ENCODE results near the gene MAPRE3. TPM values are rescaled to one million over a fixed set of nuclear protein-coding genes. Genes with fewer than 3 reads are reported as not detected.

MAPRE3 gene
- total RNA-seq, 1 donor from 2014 or later: 57.4 TPM

DNA sequence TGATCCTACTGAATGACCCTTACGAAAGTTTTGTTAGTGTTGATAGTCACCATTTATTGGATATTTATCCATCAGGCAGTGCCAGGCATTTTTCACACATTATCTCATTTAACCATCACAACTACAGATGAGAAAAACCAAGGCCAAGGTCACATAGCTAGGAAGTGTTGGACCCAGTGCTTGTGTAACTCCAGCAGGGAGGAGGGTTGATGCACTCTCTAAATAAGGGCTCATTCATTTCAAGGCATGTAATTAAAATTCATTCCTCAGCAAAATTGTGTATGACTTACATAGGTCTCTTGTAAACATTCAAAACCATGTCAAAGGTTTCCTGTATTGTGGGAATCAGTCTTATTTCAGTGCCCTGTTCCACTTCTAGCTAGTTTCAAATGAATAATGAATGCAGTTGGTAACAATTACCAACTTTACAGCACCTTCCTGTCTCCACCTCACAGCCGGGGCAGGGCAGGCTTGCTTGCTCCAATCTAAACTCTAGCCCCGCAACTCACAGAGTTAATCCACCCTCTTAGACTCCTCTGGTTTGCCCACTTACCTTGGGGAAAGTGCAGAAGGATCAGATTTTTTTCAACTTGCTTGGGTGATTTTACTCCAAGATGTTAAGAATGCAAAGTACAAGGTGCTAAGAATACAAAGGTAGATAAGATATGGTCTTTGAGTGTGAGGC is 5.8 kb upstream of the MAPRE3 start:
- Histone ChIP-seq H3K9me3 (replicated peaks) (no peaks in the 10 kb centered on the region), H3K27ac (replicated peaks) (no peak overlapping the region), H3K36me3 (no peaks in the 10 kb centered on the region), H3K4me1 (peaks cover 8% of the 10 kb centered on the region), H3K4me3 (no peak overlapping the region), H3K27me3 (ENCODE audit: low read depth) (peaks cover 32% of the 10 kb centered on the region)
- intact Hi-C loops (cut with micrococcal nuclease): loop anchor here (5.0 to 10.0 kb wide), 2 partner anchors 53 to 120 kb away; partner anchors contain the start of gene KHK
- TF ChIP-seq, protein P1, sequence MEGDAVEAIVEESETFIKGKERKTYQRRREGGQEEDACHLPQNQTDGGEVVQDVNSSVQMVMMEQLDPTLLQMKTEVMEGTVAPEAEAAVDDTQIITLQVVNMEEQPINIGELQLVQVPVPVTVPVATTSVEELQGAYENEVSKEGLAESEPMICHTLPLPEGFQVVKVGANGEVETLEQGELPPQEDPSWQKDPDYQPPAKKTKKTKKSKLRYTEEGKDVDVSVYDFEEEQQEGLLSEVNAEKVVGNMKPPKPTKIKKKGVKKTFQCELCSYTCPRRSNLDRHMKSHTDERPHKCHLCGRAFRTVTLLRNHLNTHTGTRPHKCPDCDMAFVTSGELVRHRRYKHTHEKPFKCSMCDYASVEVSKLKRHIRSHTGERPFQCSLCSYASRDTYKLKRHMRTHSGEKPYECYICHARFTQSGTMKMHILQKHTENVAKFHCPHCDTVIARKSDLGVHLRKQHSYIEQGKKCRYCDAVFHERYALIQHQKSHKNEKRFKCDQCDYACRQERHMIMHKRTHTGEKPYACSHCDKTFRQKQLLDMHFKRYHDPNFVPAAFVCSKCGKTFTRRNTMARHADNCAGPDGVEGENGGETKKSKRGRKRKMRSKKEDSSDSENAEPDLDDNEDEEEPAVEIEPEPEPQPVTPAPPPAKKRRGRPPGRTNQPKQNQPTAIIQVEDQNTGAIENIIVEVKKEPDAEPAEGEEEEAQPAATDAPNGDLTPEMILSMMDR (IDR thresholded peaks at IDR 0.05; ENCODE audit: borderline replicate concordance): no peak
- no peak for DNase-seq

DNA sequence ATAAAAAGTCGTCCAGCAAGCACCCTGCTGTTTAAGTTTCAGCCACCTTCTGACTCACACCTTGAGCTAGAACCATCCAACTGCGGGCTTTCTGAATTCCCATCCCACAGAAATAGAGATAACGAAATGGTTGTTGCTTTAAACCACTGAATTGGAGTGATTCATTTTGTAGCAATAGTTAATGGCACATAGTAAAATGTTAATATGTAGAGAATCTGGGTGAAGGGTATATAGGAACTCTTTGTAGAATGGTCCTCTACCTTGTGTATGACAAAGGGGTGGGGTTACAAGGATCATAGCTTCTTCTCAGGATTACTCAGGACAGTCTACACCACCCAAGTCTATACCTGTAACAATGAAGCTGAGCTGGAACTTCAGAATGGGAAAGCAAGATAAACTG is 2.4 kb upstream of the MAPRE3 start:
- Histone ChIP-seq H3K4me1 (peaks cover 35% of the 10 kb centered on the region), H3K36me3 (no peaks in the 10 kb centered on the region), H3K27me3 (ENCODE audit: low read depth) (peaks cover 10% of the 10 kb centered on the region), H3K4me3 (no peak overlapping the region), H3K27ac (replicated peaks) (no peak overlapping the region), H3K9me3 (replicated peaks) (no peaks in the 10 kb centered on the region)
- intact Hi-C loops (cut with micrococcal nuclease): loop anchor here (10.0 kb wide), 1 partner anchor 117 kb away; the partner anchor contains the start of gene KHK
- TF ChIP-seq, protein P1 (IDR thresholded peaks at IDR 0.05; ENCODE audit: borderline replicate concordance): no peak
- DNase-seq: no peak

DNA sequence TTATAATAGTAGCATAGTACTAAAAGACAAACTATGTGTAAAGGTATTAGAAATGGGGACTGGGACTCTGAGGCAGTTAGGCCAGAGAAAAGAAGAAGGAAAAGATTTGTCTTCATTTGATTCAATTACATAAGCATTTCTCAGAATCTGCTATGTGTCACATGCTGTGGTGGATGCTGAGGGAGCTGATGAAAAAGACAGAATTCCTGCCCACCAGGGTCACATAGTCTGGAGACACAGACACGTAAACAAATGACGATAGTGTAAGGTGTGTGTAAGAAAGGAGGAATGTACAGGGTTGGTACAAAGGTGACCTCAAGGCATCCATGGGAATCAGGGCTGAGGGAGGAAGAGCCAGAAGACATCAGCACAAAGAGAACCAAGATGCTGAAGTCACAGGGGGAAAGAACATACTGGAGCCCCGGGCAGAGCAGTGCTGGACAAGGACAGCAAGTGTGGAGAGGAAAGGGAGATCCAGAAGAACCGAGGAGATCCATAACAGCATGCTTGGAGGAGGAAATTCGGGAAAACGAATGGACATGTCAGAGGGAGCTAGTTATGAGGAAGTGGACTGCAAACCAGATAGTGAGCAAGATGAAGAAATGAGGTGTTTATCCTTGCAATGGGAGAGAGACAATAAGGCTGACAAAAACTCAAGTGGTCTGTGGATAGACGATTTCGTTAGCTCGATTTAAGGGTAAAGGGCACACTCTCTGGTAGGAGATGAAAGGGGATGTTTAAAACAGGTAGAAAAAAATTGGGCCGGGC is 1.2 kb upstream of the MAPRE3 start:
- Histone ChIP-seq H3K9me3 (replicated peaks) (no peaks in the 10 kb centered on the region), H3K36me3 (no peaks in the 10 kb centered on the region), H3K27me3 (ENCODE audit: low read depth) (peaks cover 9% of the 10 kb centered on the region), H3K27ac (replicated peaks) (no peak overlapping the region), H3K4me3 (no peak overlapping the region), H3K4me1 (peaks cover 38% of the 10 kb centered on the region)
- TF ChIP-seq, protein P1 (IDR thresholded peaks at IDR 0.05; ENCODE audit: borderline replicate concordance): no peak
- intact Hi-C loops (cut with micrococcal nuclease): loop anchor here (10.0 kb wide), 1 partner anchor 116 kb away; the partner anchor contains the start of gene KHK
- no peak for DNase-seq

DNA sequence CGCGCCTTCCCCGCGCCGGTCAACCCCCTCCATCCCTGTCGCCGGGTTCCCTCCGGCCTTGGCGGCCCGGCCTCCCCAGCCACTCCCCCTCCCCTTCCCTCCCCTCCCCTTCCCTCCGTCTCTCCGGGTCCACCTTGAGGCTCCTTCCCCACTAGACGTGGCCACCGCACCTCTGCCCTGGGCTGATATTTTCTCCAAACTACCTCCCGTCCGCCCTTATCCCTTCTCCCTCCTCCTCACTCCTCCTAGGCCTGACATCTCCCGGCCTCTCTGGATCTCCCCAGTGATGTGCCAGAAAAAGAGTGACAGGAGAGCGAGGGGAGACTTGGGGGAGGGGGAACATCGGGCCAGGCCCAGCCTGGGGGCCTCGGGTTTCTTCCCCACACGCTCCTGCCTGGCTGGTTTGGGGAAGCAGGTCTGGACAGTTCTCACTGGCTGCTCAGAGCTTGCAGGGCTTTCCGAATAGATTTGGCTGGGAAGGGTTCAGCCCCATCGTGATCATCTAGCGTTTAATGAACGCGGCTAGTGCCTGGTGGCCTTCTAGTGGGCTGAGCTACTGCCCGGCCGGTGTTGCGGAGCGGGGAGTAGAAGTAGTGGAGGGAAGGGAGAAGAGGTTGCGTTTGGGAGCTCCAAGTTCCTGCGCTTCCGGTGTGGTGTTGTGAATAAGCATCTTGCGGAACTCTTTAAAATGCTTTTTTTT is 641 bp downstream of the MAPRE3 start:
- H3K9me3 ChIP-seq (replicated peaks): no peaks in the 10 kb centered on the region
- no peak for DNase-seq
- H3K27ac ChIP-seq (replicated peaks): peak overlapping the region; percentile 84
- H3K27me3 ChIP-seq (ENCODE audit: low read depth): peaks cover 3% of the 10 kb centered on the region
- TF ChIP-seq, protein P1 (IDR thresholded peaks at IDR 0.05; ENCODE audit: borderline replicate concordance): no peak
- peaks cover 47% of the 10 kb centered on the region for H3K4me1 ChIP-seq
- H3K4me3 ChIP-seq: peak overlapping the region; percentile 96
- no peaks in the 10 kb centered on the region for H3K36me3 ChIP-seq
- intact Hi-C loops (cut with micrococcal nuclease): no loop called here
